ENCODE data around the gene DUSP23. TPM values are rescaled to one million over a fixed set of nuclear protein-coding genes. Genes with fewer than 3 reads are reported as not detected.

The DUSP23 gene
- total RNA-seq, 2 experiments from 2014 or later, result 20.1 to 22.2 TPM

DNA sequence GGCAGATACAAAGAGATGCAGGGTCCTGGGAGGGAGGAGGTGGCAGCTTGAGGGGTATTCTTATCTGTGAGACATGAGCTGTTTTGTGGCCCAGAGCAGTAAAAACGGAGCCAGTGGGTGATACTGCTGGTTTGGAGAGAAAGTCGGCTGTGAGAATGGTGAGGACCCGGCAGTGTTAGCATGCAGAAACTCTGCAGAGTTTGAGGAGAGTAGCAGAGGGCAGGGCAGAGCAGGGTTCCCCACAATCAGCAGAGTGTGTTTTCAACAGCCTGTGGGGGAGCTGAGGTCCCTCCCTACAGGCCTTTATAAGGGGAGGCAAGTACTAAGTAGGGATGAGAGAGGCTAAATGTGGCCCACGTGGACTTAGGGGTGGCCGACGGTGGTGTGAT, 46.3 kb downstream of the DUSP23 start:
- Mint-ChIP-seq H3K9me3 (peaks cover 6% of the 10 kb centered on the region), H3K27ac (peak overlapping the region; percentile 53), H3K27me3 (peaks cover 56% of the 10 kb centered on the region), H3K4me3 (peak overlapping the region; percentile 36), H3K4me1 (peaks cover 52% of the 10 kb centered on the region), H3K36me3 (peaks cover 12% of the 10 kb centered on the region)
- DNase-seq, result no peak
- POLR2A ChIA-PET, result interaction anchor here (0.7 to 3.6 kb wide), 4 partner anchors 27 to 327 kb away, joined by 3 to 24 read pairs (median 4); partner anchors contain the start of gene TAGLN2
- no peak for ATAC-seq (ENCODE audit: low read depth)

GRCh38 chr1:159827549-159827948, 46.8 kb downstream of the DUSP23 start:
- Mint-ChIP-seq H3K27me3 (peaks cover 51% of the 10 kb centered on the region), H3K4me1 (peaks cover 52% of the 10 kb centered on the region), H3K4me3 (peak overlapping the region; percentile 36), H3K27ac (peak overlapping the region; percentile 53), H3K9me3 (peaks cover 6% of the 10 kb centered on the region), H3K36me3 (peaks cover 12% of the 10 kb centered on the region)
- POLR2A ChIA-PET, result interaction anchor here (0.7 to 3.6 kb wide), 4 partner anchors 27 to 327 kb away, joined by 3 to 24 read pairs (median 4); partner anchors contain the start of gene TAGLN2
- peak; percentile 11 for ATAC-seq (ENCODE audit: low read depth)
- no peak for DNase-seq

- Mint-ChIP-seq H3K36me3 (peaks cover 12% of the 10 kb centered on the region), H3K27ac (no peak overlapping the region), H3K27me3 (peaks cover 46% of the 10 kb centered on the region), H3K4me3 (peak overlapping the region; percentile 36), H3K4me1 (peaks cover 50% of the 10 kb centered on the region), H3K9me3 (peaks cover 6% of the 10 kb centered on the region)
- POLR2A ChIA-PET, result interaction anchor here (3.6 kb wide), 1 partner anchor 96 kb away, joined by 24 read pairs; the partner anchor contains the start of gene TAGLN2
- DNase-seq (no peak), ATAC-seq (ENCODE audit: low read depth) (no peak)
Measured at GRCh38 chr1:159828176-159828575, 47.4 kb downstream of the DUSP23 start.

GRCh38 chr1:159828581-159829272, 48.0 kb downstream of the DUSP23 start:
- H3K9me3 Mint-ChIP-seq, result peaks cover 6% of the 10 kb centered on the region
- ATAC-seq (ENCODE audit: low read depth), result no peak
- POLR2A ChIA-PET, result no interaction called here
- H3K27ac Mint-ChIP-seq, result peak overlapping the region; percentile 10
- peaks cover 12% of the 10 kb centered on the region for H3K36me3 Mint-ChIP-seq
- H3K4me3 Mint-ChIP-seq, result peak overlapping the region; percentile 5
- no peak for DNase-seq
- peaks cover 50% of the 10 kb centered on the region for H3K4me1 Mint-ChIP-seq
- peaks cover 42% of the 10 kb centered on the region for H3K27me3 Mint-ChIP-seq

- DNase-seq (no peak), ATAC-seq (ENCODE audit: low read depth) (no peak)
- POLR2A ChIA-PET, result no interaction called here
- Mint-ChIP-seq H3K36me3 (peaks cover 12% of the 10 kb centered on the region), H3K27ac (peak overlapping the region; percentile 10), H3K9me3 (peaks cover 6% of the 10 kb centered on the region), H3K4me1 (peaks cover 48% of the 10 kb centered on the region), H3K27me3 (peaks cover 36% of the 10 kb centered on the region), H3K4me3 (no peak overlapping the region)
Measured at GRCh38 chr1:159829273-159829634, 48.5 kb downstream of the DUSP23 start.

GRCh38 chr1:159829822-159830465, 49.2 kb downstream of the DUSP23 start:
- H3K4me3 Mint-ChIP-seq, result no peak overlapping the region
- peaks cover 41% of the 10 kb centered on the region for H3K4me1 Mint-ChIP-seq
- peaks cover 6% of the 10 kb centered on the region for H3K9me3 Mint-ChIP-seq
- peaks cover 33% of the 10 kb centered on the region for H3K27me3 Mint-ChIP-seq
- H3K27ac Mint-ChIP-seq, result no peak overlapping the region
- peaks cover 12% of the 10 kb centered on the region for H3K36me3 Mint-ChIP-seq
- DNase-seq (no peak), ATAC-seq (ENCODE audit: low read depth) (no peak)
- POLR2A ChIA-PET, result no interaction called here

DNA sequence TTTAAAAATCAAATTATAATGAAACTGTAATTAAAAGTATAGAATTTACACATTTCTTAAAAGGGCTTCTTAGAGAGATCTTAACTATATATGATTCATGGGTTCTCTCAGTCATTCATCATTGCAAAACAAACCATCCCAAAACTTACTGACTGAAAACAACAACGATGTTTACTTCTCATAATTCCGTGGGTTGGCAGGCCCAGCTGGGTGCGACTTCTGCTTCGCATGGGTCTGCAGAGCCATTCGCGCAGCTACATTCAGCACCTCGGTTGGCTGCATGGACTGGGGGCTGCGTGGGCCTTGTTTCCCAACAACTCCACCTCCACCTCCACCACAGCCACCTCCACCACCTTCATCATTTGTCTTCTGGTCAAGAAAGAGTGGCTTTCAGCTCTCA, 50.0 kb downstream of the DUSP23 start:
- ATAC-seq (ENCODE audit: low read depth), result no peak
- DNase-seq, result no peak
- peaks cover 6% of the 10 kb centered on the region for H3K9me3 Mint-ChIP-seq
- peaks cover 12% of the 10 kb centered on the region for H3K36me3 Mint-ChIP-seq
- H3K4me3 Mint-ChIP-seq, result no peak overlapping the region
- POLR2A ChIA-PET, result no interaction called here
- peaks cover 26% of the 10 kb centered on the region for H3K27me3 Mint-ChIP-seq
- no peak overlapping the region for H3K27ac Mint-ChIP-seq
- H3K4me1 Mint-ChIP-seq, result peaks cover 34% of the 10 kb centered on the region

- no peak overlapping the region for H3K27ac Mint-ChIP-seq
- peaks cover 28% of the 10 kb centered on the region for H3K27me3 Mint-ChIP-seq
- POLR2A ChIA-PET, result no interaction called here
- DNase-seq, result no peak
- H3K4me1 Mint-ChIP-seq, result peaks cover 26% of the 10 kb centered on the region
- H3K9me3 Mint-ChIP-seq, result peaks cover 6% of the 10 kb centered on the region
- no peak for ATAC-seq (ENCODE audit: low read depth)
- H3K36me3 Mint-ChIP-seq, result peaks cover 12% of the 10 kb centered on the region
- H3K4me3 Mint-ChIP-seq, result no peak overlapping the region
Measured at GRCh38 chr1:159831412-159832141, 50.8 kb downstream of the DUSP23 start.

Other genes starting within 250 kb of the DUSP23 start
- gene OR10J5, start 245.0 kb upstream of the DUSP23 start, total RNA-seq, result not detected
- not detected for gene APCS, start 193.1 kb upstream of the DUSP23 start, total RNA-seq
- gene CRP, start 66.4 kb upstream of the DUSP23 start, total RNA-seq, result not detected
- 1 to 10 TPM; 6.0 to 7.3 TPM for gene FCRL6, start 21.4 kb downstream of the DUSP23 start, total RNA-seq
- 1 to 10 TPM; 1.1 to 1.8 TPM for gene SLAMF8, start 45.9 kb downstream of the DUSP23 start, total RNA-seq
- gene VSIG8, start 81.7 kb downstream of the DUSP23 start, total RNA-seq, result not detected
- 1 to 10 TPM; 1.3 to 1.6 TPM for gene CFAP45, start 119.2 kb downstream of the DUSP23 start, total RNA-seq
- gene TAGLN2, start 144.5 kb downstream of the DUSP23 start, total RNA-seq, result 100 to 1,000 TPM; 384 to 388 TPM
- gene IGSF9, start 164.7 kb downstream of the DUSP23 start, total RNA-seq, result not detected
- not detected for gene SLAMF9, start 173.3 kb downstream of the DUSP23 start, total RNA-seq